Spleen (tissue), 7 donors: ENCODE measurements around the gene WDR20.

Experiments
- POLR2A ChIP-seq, 3 donors: fragments of 450-650 bp; IDR thresholded peaks; one replicate each; pipeline ENCODE4 v1.5.1; 2017; ENCODE audit warnings: antibody characterized with exemption in 3 of 3, mild to moderate bottlenecking in 1 of 3
- POLR2AphosphoS5 ChIP-seq, 3 donors: sonication (generic); formaldehyde crosslinking; IDR thresholded peaks; one replicate each; pipeline ENCODE4 v1.5.1; 2017; ENCODE audit warnings: antibody characterized with exemption in 3 of 3
- TF ChIP-seq, protein P1 (sequence below), 11 experiments: fragments of 200-600 bp in 7 of 11; fragments of 450-650 bp in 4 of 11; sonication (generic) in 4 of 11; IDR thresholded peaks in 8 of 11; conservative IDR thresholded peaks in 3 of 11; 1 replicate in 7 of 11; 2 replicates in 4 of 11; pipeline versions ENCODE4 v1.4.0 to v1.8.0; 2016 to 2021; ENCODE audit warnings: antibody characterized with exemption in 11 of 11, inconsistent platforms in 4 of 11, mild to moderate bottlenecking in 1 of 11
- donor health status: DM: no; HTN: no; CAD: no; lungs with moderate emphysema.
- donor health status: DM: no; HTN: no; CAD: no.
- donor health status: DM: no; HTN: no; CAD: no.

DNA sequence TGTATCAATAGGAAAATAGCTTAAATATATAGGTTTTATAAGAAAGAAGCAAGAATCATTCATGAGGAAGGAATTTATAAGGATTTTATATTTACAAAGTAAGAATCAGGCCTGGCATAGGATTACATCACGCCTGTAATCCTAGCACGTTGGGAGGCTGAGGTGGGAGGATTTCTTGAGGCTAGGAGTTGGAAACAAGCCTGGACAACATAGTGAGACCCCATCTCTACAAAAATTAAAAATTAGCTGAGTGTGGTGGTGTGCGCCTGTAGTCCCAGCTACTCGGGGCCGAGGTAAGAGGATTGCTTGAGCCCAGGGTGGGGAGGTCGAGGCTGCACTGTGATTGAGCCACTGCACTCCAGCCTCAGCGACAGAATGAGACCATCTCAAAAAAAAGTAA is 10.4 kb downstream of the WDR20 start:
- TF ChIP-seq, protein P1, sequence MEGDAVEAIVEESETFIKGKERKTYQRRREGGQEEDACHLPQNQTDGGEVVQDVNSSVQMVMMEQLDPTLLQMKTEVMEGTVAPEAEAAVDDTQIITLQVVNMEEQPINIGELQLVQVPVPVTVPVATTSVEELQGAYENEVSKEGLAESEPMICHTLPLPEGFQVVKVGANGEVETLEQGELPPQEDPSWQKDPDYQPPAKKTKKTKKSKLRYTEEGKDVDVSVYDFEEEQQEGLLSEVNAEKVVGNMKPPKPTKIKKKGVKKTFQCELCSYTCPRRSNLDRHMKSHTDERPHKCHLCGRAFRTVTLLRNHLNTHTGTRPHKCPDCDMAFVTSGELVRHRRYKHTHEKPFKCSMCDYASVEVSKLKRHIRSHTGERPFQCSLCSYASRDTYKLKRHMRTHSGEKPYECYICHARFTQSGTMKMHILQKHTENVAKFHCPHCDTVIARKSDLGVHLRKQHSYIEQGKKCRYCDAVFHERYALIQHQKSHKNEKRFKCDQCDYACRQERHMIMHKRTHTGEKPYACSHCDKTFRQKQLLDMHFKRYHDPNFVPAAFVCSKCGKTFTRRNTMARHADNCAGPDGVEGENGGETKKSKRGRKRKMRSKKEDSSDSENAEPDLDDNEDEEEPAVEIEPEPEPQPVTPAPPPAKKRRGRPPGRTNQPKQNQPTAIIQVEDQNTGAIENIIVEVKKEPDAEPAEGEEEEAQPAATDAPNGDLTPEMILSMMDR (IDR thresholded peaks at IDR 0.05 in 8 of 11, conservative IDR thresholded peaks at IDR 0.05 in 3 of 11), result no peak
- no peak for TF ChIP-seq POLR2A (IDR thresholded peaks at IDR 0.05)
- TF ChIP-seq POLR2AphosphoS5 (IDR thresholded peaks at IDR 0.05), result no peak
